ENCODE data around the gene KLHL29.

Gene KLHL29

DNA sequence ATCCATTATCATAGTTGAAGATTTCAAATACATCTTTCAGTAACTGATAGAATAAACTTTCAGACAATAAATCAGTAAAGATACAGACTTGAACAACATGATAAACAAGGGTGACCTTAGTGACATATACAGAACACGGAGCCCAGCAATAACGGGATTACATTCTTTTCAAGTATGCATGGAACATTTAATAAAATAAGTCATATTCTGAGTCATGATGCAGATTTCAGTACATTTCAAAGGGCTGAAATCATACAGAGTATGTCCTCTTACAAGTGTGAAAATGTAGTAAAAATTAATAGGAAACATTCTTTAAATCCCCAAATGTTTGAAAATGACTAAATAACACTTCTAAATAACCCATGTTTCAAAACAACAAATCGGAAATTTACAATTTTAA, 17.2 kb upstream of the KLHL29 start:
- DNase-seq (ENCODE audit: insufficient read length, low spot score) (no peak), FAIRE-seq (no peak)
- TF ChIP-seq, protein P1, sequence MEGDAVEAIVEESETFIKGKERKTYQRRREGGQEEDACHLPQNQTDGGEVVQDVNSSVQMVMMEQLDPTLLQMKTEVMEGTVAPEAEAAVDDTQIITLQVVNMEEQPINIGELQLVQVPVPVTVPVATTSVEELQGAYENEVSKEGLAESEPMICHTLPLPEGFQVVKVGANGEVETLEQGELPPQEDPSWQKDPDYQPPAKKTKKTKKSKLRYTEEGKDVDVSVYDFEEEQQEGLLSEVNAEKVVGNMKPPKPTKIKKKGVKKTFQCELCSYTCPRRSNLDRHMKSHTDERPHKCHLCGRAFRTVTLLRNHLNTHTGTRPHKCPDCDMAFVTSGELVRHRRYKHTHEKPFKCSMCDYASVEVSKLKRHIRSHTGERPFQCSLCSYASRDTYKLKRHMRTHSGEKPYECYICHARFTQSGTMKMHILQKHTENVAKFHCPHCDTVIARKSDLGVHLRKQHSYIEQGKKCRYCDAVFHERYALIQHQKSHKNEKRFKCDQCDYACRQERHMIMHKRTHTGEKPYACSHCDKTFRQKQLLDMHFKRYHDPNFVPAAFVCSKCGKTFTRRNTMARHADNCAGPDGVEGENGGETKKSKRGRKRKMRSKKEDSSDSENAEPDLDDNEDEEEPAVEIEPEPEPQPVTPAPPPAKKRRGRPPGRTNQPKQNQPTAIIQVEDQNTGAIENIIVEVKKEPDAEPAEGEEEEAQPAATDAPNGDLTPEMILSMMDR (IDR thresholded peaks at IDR 0.05; ENCODE audit: insufficient read depth, missing control alignments) = no peak

DNA sequence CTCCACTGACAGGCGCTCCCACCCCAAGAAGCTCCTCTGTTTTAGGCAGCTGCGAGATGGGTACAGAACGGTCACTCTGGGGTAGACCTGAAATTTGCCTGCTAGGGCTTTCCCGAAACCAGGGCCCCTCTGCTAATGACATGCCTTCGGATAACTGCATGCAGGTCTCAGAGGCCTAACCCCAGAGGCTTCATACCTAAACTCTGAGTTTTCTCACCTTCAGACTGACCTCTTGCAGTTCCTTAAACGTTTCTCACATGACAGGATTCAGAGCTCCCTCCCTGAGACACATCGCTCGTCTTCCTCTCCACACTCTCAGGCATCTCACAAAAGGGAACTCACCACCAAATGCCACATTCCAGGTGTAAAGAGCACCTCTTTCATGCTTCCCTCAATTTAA, 11.3 kb upstream of the KLHL29 start:
- DNase-seq (ENCODE audit: insufficient read length, low spot score) = no peak
- TF ChIP-seq, protein P1 (IDR thresholded peaks at IDR 0.05; ENCODE audit: insufficient read depth, missing control alignments) = no peak
- no peak for FAIRE-seq

DNA sequence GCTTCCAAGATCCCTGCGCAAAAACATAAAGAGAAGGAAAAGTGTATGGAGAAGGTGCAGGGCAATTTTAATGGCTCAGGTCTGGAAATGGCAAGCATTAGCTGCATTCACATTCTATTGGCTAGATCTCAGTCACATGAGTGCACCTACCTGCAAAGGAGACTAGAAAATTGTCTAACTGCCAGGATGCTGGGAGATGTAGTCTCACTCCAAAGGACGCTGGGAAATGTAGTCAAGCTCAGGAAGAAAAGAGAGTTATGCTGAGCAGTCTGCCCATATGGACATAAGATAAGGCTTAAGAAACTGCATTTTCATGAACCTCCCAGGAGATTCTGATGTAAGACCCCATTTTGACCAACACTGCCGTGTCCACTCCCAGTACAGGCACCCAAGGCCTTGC, 9.5 kb upstream of the KLHL29 start:
- FAIRE-seq (no peak), DNase-seq (ENCODE audit: insufficient read length, low spot score) (no peak)
- TF ChIP-seq, protein P1 (IDR thresholded peaks at IDR 0.05; ENCODE audit: insufficient read depth, missing control alignments) = no peak

DNA sequence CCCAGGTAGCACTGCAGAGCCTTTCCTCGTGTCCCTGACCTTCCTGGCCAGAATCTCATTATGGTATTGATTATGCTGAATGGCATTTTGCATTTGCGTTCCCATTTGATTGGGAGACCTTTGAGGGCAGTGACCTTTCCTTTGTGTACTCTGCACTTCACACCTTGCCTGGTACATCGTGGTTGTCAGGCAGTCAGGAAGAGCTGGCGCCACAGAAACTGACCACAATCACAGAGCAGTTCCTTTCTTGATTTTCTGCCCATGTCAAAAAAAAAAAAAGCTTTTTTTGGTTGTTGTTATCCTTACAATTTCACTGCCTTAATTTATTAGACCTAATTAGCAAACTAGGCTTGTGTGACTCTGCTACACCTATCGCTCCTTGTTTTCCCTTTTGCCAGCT, 8.9 kb upstream of the KLHL29 start:
- TF ChIP-seq, protein P1 (IDR thresholded peaks at IDR 0.05; ENCODE audit: insufficient read depth, missing control alignments) = no peak
- FAIRE-seq (no peak), DNase-seq (ENCODE audit: insufficient read length, low spot score) (no peak)

DNA sequence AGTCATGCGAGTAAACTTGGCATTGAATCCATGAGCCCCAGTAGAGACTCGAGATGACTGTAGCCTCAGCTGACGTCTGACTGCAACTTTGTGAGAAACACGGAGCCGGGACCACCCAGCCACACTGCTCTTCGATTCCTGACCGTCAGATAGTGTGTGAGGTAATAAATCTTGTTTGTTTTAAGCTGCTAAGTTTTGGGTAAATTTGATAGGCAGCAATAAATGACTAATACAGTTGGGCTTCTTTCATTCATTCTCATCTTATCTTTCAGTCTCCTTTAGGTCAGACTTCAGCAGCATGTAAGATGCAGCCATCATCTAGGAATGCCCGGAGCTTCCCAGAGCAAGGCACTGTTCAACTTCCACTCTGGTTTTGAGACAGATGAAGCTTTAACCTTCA, 8.0 kb upstream of the KLHL29 start:
- FAIRE-seq (no peak), DNase-seq (ENCODE audit: insufficient read length, low spot score) (no peak)
- TF ChIP-seq, protein P1 (IDR thresholded peaks at IDR 0.05; ENCODE audit: insufficient read depth, missing control alignments) = no peak

DNA sequence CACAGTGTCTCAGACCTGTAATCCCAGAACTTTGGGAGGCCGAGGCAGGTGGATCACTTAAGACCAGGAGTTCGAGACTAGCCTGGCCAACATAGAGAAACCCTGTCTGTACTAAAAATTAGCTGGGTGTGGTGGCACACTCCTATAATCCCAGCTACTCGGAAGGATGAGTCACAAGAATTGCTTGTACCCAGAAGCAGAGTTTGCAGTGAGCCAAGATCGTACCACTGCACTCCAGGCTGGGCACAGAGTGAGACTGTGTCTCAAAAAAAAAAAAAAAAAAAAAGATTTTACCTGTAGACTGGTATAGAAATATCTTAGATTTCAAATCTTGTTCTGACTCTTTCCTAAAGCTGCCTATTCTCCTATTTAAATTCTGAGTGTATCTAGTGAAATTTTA, 7.2 kb upstream of the KLHL29 start:
- FAIRE-seq (no peak), DNase-seq (ENCODE audit: insufficient read length, low spot score) (no peak)
- TF ChIP-seq, protein P1 (IDR thresholded peaks at IDR 0.05; ENCODE audit: insufficient read depth, missing control alignments) = no peak

DNA sequence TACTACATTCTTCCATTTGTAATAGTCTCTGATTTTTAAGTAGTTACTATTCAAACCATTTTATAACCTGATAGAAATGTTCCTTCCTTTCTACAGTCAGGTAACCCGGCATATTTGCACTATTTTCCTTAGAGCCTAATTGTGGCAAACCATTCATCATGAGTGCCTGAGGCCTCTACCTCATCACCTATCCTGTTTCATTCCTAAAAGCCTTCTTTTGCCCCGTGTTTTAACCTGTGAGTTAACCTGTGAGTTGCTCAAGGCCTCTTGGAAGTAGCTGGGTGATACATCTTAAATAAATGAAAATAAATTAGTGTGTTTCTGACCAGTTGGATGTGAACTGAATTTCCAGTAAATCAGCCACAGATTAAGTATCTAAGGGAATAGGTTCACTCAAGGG, 6.5 kb upstream of the KLHL29 start:
- no peak for DNase-seq (ENCODE audit: insufficient read length, low spot score)
- FAIRE-seq = no peak
- TF ChIP-seq, protein P1 (IDR thresholded peaks at IDR 0.05; ENCODE audit: insufficient read depth, missing control alignments) = no peak

Data from D721Med (cell line).